ENCODE results near the gene SKOR2.
"Not testable (repeated sequence)": the region's sequence is repeated elsewhere in the genome, so short reads cannot be mapped to it uniquely, and the experiment has no call there.

SKOR2 gene

DNA sequence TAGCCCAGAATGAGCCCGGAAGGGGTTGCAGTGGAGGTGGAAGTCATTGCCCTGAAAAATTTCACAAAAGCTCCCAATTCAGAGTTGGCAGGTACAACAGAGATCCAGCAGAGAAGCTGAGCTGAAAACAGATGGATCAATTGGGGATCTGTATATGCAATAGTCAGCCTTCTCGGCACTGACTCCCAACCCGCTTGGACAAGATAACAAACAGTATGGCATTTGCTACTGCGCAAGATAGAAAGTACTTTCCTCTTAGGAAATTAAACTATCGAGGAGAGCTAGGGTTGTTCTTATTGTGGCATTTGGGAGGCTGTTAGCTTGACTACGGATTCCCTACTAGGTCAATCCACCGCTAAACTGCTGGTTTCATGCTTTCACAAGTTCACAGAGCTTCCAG, 63.7 kb downstream of the SKOR2 start:
- DNase-seq (no peak), ATAC-seq (ENCODE audit: insufficient read depth, low read depth) (no peak)
- Histone ChIP-seq H3K9ac (ENCODE audit: low read depth, low read length) (no peak overlapping the region), H3K4me1 (ENCODE audit: insufficient read depth, low read length) (no peaks in the 10 kb centered on the region), H3K36me3 (ENCODE audit: insufficient read depth, low read length) (no peaks in the 10 kb centered on the region), H3K79me2 (ENCODE audit: insufficient read depth, low read length) (no peaks in the 10 kb centered on the region), H3K27ac (ENCODE audit: low read length) (no peak overlapping the region), H4K20me1 (ENCODE audit: insufficient read depth, low read length) (no peaks in the 10 kb centered on the region), H2AFZ (ENCODE audit: low read depth, low read length) (no peak overlapping the region), H3K4me3 (ENCODE audit: low read depth in 1 of 2, low read length in 2 of 2) (no peak overlapping the region), H3K27me3 (ENCODE audit: insufficient read depth, low read length, poor library complexity) (no peaks in the 10 kb centered on the region), H3K4me2 (ENCODE audit: insufficient read depth, low read length) (no peak overlapping the region), H3K9me3 (ENCODE audit: insufficient read depth, low read length, severe bottlenecking) (peaks cover 22% of the 10 kb centered on the region)
- TF ChIP-seq CTCF (IDR thresholded peaks at IDR 0.05; ENCODE audit: borderline replicate concordance, extremely low read depth, low read length, poor library complexity, severe bottlenecking) (no peak), EZH2 (IDR thresholded peaks at IDR 0.05; ENCODE audit: borderline replicate concordance, low read depth, low read length, severe bottlenecking) (no peak)

DNA sequence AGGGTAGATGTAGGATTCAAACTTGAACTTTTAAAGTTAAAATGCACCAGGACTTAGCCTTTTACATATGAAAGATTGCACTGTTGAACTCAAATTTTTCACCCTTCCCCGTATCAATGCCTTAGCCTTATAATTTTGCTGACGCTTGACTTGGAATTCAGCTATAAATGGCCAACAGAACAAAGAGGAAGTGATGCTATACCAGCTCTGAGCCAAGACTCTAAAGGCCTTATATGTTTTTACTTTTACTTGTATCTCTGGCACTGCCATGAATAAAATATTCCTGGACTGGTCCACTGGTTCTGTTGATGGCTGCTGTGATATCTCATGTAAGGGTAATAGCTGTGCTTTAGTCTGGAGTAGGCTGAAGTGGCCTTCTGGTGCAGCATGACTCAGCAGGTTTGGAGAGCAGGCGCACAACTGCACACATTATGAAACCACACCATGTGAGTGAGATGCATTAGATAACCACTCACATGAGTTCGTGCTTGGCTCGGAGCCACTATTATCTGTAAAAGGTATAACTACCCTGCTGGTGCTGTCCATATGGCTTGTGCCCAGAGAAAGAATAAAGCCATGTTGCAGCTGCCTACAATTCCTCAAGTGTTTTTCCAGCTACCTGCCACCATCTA, 66.9 kb downstream of the SKOR2 start:
- Histone ChIP-seq H3K9ac (ENCODE audit: low read depth, low read length) (no peak overlapping the region), H3K79me2 (ENCODE audit: insufficient read depth, low read length) (no peaks in the 10 kb centered on the region), H4K20me1 (ENCODE audit: insufficient read depth, low read length) (no peaks in the 10 kb centered on the region), H3K4me1 (ENCODE audit: insufficient read depth, low read length) (no peaks in the 10 kb centered on the region), H3K4me3 (ENCODE audit: low read depth in 1 of 2, low read length in 2 of 2) (no peak overlapping the region), H3K27me3 (ENCODE audit: insufficient read depth, low read length, poor library complexity) (no peaks in the 10 kb centered on the region), H3K36me3 (ENCODE audit: insufficient read depth, low read length) (no peaks in the 10 kb centered on the region), H2AFZ (ENCODE audit: low read depth, low read length) (no peak overlapping the region), H3K27ac (ENCODE audit: low read length) (no peak overlapping the region), H3K9me3 (ENCODE audit: insufficient read depth, low read length, severe bottlenecking) (peaks cover 22% of the 10 kb centered on the region), H3K4me2 (ENCODE audit: insufficient read depth, low read length) (no peak overlapping the region)
- TF ChIP-seq EZH2 (IDR thresholded peaks at IDR 0.05; ENCODE audit: borderline replicate concordance, low read depth, low read length, severe bottlenecking) (no peak), CTCF (IDR thresholded peaks at IDR 0.05; ENCODE audit: borderline replicate concordance, extremely low read depth, low read length, poor library complexity, severe bottlenecking) (no peak)
- ATAC-seq (ENCODE audit: insufficient read depth, low read depth) (no peak), DNase-seq (peak; percentile 49)

GRCh38 chr18:47182156-47182555, 69.3 kb downstream of the SKOR2 start:
- not testable (repeated sequence) for H3K27me3 ChIP-seq (ENCODE audit: insufficient read depth, low read length, poor library complexity); H3K4me2 ChIP-seq (ENCODE audit: insufficient read depth, low read length); H3K36me3 ChIP-seq (ENCODE audit: insufficient read depth, low read length); H2AFZ ChIP-seq (ENCODE audit: low read depth, low read length); DNase-seq; H3K79me2 ChIP-seq (ENCODE audit: insufficient read depth, low read length); ATAC-seq (ENCODE audit: insufficient read depth, low read depth); H4K20me1 ChIP-seq (ENCODE audit: insufficient read depth, low read length); H3K9ac ChIP-seq (ENCODE audit: low read depth, low read length); H3K4me1 ChIP-seq (ENCODE audit: insufficient read depth, low read length); H3K4me3 ChIP-seq (ENCODE audit: low read depth in 1 of 2, low read length in 2 of 2); H3K27ac ChIP-seq (ENCODE audit: low read length)
- peaks cover 22% of the 10 kb centered on the region for H3K9me3 ChIP-seq (ENCODE audit: insufficient read depth, low read length, severe bottlenecking)

DNA sequence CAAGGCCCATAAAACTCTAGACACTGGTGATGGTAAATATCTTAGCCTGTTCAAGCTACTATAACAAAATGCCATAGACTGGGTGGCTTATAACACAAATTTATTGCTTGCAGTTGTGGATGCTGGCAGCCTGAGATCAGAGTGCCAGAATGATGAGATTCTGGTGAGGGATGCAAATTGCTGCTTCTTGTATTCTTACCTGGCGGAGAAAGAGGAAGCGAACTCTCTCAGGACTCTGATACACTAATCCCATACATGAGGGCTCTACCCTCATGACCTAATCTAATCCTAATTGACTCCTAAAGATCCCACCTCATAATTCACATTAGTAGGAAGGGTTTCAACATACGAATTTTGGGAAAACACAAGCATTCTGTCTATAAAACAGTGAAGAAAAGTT, 70.7 kb downstream of the SKOR2 start:
- TF ChIP-seq CTCF (IDR thresholded peaks at IDR 0.05; ENCODE audit: borderline replicate concordance, extremely low read depth, low read length, poor library complexity, severe bottlenecking) (no peak), EZH2 (IDR thresholded peaks at IDR 0.05; ENCODE audit: borderline replicate concordance, low read depth, low read length, severe bottlenecking) (no peak)
- Histone ChIP-seq H3K79me2 (ENCODE audit: insufficient read depth, low read length) (peaks cover under 1% of the 10 kb centered on the region; the same call in 1 of the 2 replicates), H4K20me1 (ENCODE audit: insufficient read depth, low read length) (no peaks in the 10 kb centered on the region), H3K4me2 (ENCODE audit: insufficient read depth, low read length) (no peak overlapping the region), H3K4me3 (ENCODE audit: low read depth in 1 of 2, low read length in 2 of 2) (no peak overlapping the region), H3K27me3 (ENCODE audit: insufficient read depth, low read length, poor library complexity) (no peaks in the 10 kb centered on the region), H2AFZ (ENCODE audit: low read depth, low read length) (no peak overlapping the region), H3K9ac (ENCODE audit: low read depth, low read length) (no peak overlapping the region), H3K36me3 (ENCODE audit: insufficient read depth, low read length) (no peaks in the 10 kb centered on the region), H3K4me1 (ENCODE audit: insufficient read depth, low read length) (peaks cover 2% of the 10 kb centered on the region; the same call in 1 of the 2 replicates), H3K9me3 (ENCODE audit: insufficient read depth, low read length, severe bottlenecking) (peaks cover 22% of the 10 kb centered on the region), H3K27ac (ENCODE audit: low read length) (no peak overlapping the region)
- DNase-seq (no peak), ATAC-seq (ENCODE audit: insufficient read depth, low read depth) (no peak)
